ENCODE measurements around the gene RGS9.
A peak's percentile ranks its signal among the peaks of the same experiment; 100 is the strongest.

Gene RGS9

GRCh38 chr17:65139101-65139764 is 2.1 kb downstream of the RGS9 start:
- H3K4me3 ChIP-seq (ENCODE audit: control insufficient read depth in 1 of 7, extremely low read depth in 1 of 7, insufficient read depth in 4 of 7, low read depth in 2 of 7, low read length in 6 of 7): no peak overlapping the region
- H3K4me1 ChIP-seq (ENCODE audit: control extremely low read depth in 1 of 4, control insufficient read depth in 4 of 4, insufficient read depth in 4 of 4, low read length in 3 of 4): peaks cover 0 to 14% (median 10%) of the 10 kb centered on the region in 4 experiments
- POLR2A ChIA-PET: no interaction called here
- no peaks in the 10 kb centered on the region for H3K36me3 ChIP-seq (ENCODE audit: control insufficient read depth in 4 of 4, insufficient read depth in 4 of 4, low read length in 3 of 4)
- CTCF ChIA-PET: interaction anchor here (1.0 to 3.9 kb wide), 9 partner anchors 10 to 59 kb away, joined by 3 to 26 read pairs (median 4); no protein-coding TSS in a partner anchor
- WGBS (ENCODE audit: insufficient coverage): 23% methylated on average over 6 of the region's 7 CpGs
- peaks cover 0 to 21% (median 14%) of the 10 kb centered on the region in 5 experiments for H3K27me3 ChIP-seq (replicated peaks in 2 of 5; ENCODE audit: control insufficient read depth in 4 of 5, insufficient read depth in 5 of 5, low read length in 4 of 5)
- DNase-seq: no peak
- H3K9me3 ChIP-seq (ENCODE audit: control extremely low read depth in 1 of 5, control insufficient read depth in 4 of 5, insufficient read depth in 2 of 5, low read depth in 1 of 5, low read length in 4 of 5): no peaks in the 10 kb centered on the region
- H3K27ac ChIP-seq (ENCODE audit: insufficient read depth in 1 of 2, low read depth in 1 of 2, low read length in 2 of 2, poor library complexity in 1 of 2, severe bottlenecking in 2 of 2): no peak overlapping the region

- 100% methylated on average over 1 of the region's 2 CpGs for WGBS (ENCODE audit: insufficient coverage)
- H3K36me3 ChIP-seq (ENCODE audit: control insufficient read depth in 4 of 4, insufficient read depth in 4 of 4, low read length in 3 of 4): no peaks in the 10 kb centered on the region
- no peak for DNase-seq
- CTCF ChIA-PET: interaction anchor here (1.0 to 3.9 kb wide), 3 partner anchors 10 to 31 kb away, joined by 3 to 26 read pairs (median 4); no protein-coding TSS in a partner anchor
- no peak overlapping the region for H3K4me3 ChIP-seq (ENCODE audit: control insufficient read depth in 1 of 7, extremely low read depth in 1 of 7, insufficient read depth in 4 of 7, low read depth in 2 of 7, low read length in 6 of 7)
- H3K9me3 ChIP-seq (ENCODE audit: control extremely low read depth in 1 of 5, control insufficient read depth in 4 of 5, insufficient read depth in 2 of 5, low read depth in 1 of 5, low read length in 4 of 5): no peaks in the 10 kb centered on the region
- H3K27me3 ChIP-seq (replicated peaks in 2 of 5; ENCODE audit: control insufficient read depth in 4 of 5, insufficient read depth in 5 of 5, low read length in 4 of 5): peaks cover 0 to 20% (median 18%) of the 10 kb centered on the region in 5 experiments
- POLR2A ChIA-PET: interaction anchor here (0.6 to 0.7 kb wide), 2 partner anchors 113 to 223 kb away, joined by 5 read pairs; partner anchors contain the start of gene LRRC37A3
- H3K27ac ChIP-seq (ENCODE audit: insufficient read depth in 1 of 2, low read depth in 1 of 2, low read length in 2 of 2, poor library complexity in 1 of 2, severe bottlenecking in 2 of 2): no peak overlapping the region
- peaks cover 0 to 11% (median 5%) of the 10 kb centered on the region in 4 experiments for H3K4me1 ChIP-seq (ENCODE audit: control extremely low read depth in 1 of 4, control insufficient read depth in 4 of 4, insufficient read depth in 4 of 4, low read length in 3 of 4)
Measured at GRCh38 chr17:65142247-65142646, 5.1 kb downstream of the RGS9 start.

GRCh38 chr17:65143889-65144604 is 6.9 kb downstream of the RGS9 start:
- Histone ChIP-seq H3K36me3 (ENCODE audit: control insufficient read depth in 4 of 4, insufficient read depth in 4 of 4, low read length in 3 of 4) (no peaks in the 10 kb centered on the region), H3K27ac (ENCODE audit: insufficient read depth in 1 of 2, low read depth in 1 of 2, low read length in 2 of 2, poor library complexity in 1 of 2, severe bottlenecking in 2 of 2) (no peak overlapping the region), H3K4me1 (ENCODE audit: control extremely low read depth in 1 of 4, control insufficient read depth in 4 of 4, insufficient read depth in 4 of 4, low read length in 3 of 4) (peaks cover 0 to 6% (median 3%) of the 10 kb centered on the region in 4 experiments), H3K9me3 (ENCODE audit: control extremely low read depth in 1 of 5, control insufficient read depth in 4 of 5, insufficient read depth in 2 of 5, low read depth in 1 of 5, low read length in 4 of 5) (no peaks in the 10 kb centered on the region), H3K27me3 (replicated peaks in 2 of 5; ENCODE audit: control insufficient read depth in 4 of 5, insufficient read depth in 5 of 5, low read length in 4 of 5) (peaks cover 0 to 10% (median 6%) of the 10 kb centered on the region in 5 experiments), H3K4me3 (ENCODE audit: control insufficient read depth in 1 of 7, extremely low read depth in 1 of 7, insufficient read depth in 4 of 7, low read depth in 2 of 7, low read length in 6 of 7) (no peak overlapping the region)
- no peak for DNase-seq
- POLR2A ChIA-PET: no interaction called here
- CTCF ChIA-PET: interaction anchor here (1.2 to 1.7 kb wide), 4 partner anchors 8 to 35 kb away, joined by 3 to 6 read pairs (median 4); no protein-coding TSS in a partner anchor
- 88% methylated on average over 21 of the region's 21 CpGs for WGBS (ENCODE audit: insufficient coverage)

- CTCF ChIA-PET: interaction anchor here (0.6 kb wide), 1 partner anchor 46 kb away, joined by 3 read pairs; no protein-coding TSS in a partner anchor
- POLR2A ChIA-PET: no interaction called here
- 80% methylated on average over 3 of the region's 11 CpGs for WGBS (ENCODE audit: insufficient coverage)
Measured at GRCh38 chr17:65145743-65146142, 8.6 kb downstream of the RGS9 start.

GRCh38 chr17:65147955-65148354 is 10.8 kb downstream of the RGS9 start:
- H3K4me3 ChIP-seq (ENCODE audit: control insufficient read depth in 1 of 7, extremely low read depth in 1 of 7, insufficient read depth in 4 of 7, low read depth in 2 of 7, low read length in 6 of 7): no peak overlapping the region
- 90% methylated on average over 4 of the region's 4 CpGs for WGBS (ENCODE audit: insufficient coverage)
- no peak overlapping the region for H3K27ac ChIP-seq (ENCODE audit: insufficient read depth in 1 of 2, low read depth in 1 of 2, low read length in 2 of 2, poor library complexity in 1 of 2, severe bottlenecking in 2 of 2)
- H3K27me3 ChIP-seq (replicated peaks in 2 of 5; ENCODE audit: control insufficient read depth in 4 of 5, insufficient read depth in 5 of 5, low read length in 4 of 5): peaks cover 0 to 6% (median 5%) of the 10 kb centered on the region in 5 experiments
- POLR2A ChIA-PET: no interaction called here
- no peak for DNase-seq
- H3K36me3 ChIP-seq (ENCODE audit: control insufficient read depth in 4 of 4, insufficient read depth in 4 of 4, low read length in 3 of 4): no peaks in the 10 kb centered on the region
- CTCF ChIA-PET: interaction anchor here (1.4 kb wide), 1 partner anchor 11 kb away, joined by 8 read pairs; the partner anchor contains the start of gene RGS9
- H3K4me1 ChIP-seq (ENCODE audit: control extremely low read depth in 1 of 4, control insufficient read depth in 4 of 4, insufficient read depth in 4 of 4, low read length in 3 of 4): no peaks in the 10 kb centered on the region
- H3K9me3 ChIP-seq (ENCODE audit: control extremely low read depth in 1 of 5, control insufficient read depth in 4 of 5, insufficient read depth in 2 of 5, low read depth in 1 of 5, low read length in 4 of 5): no peaks in the 10 kb centered on the region

More at GRCh38 chr17:65145743-65146142, 8.6 kb downstream of the RGS9 start:
- Histone ChIP-seq H3K4me3 (ENCODE audit: control insufficient read depth in 1 of 7, extremely low read depth in 1 of 7, insufficient read depth in 4 of 7, low read depth in 2 of 7, low read length in 6 of 7) (no peak overlapping the region), H3K27ac (ENCODE audit: insufficient read depth in 1 of 2, low read depth in 1 of 2, low read length in 2 of 2, poor library complexity in 1 of 2, severe bottlenecking in 2 of 2) (no peak overlapping the region), H3K27me3 (replicated peaks in 2 of 5; ENCODE audit: control insufficient read depth in 4 of 5, insufficient read depth in 5 of 5, low read length in 4 of 5) (peaks cover 0 to 6% (median 0%) of the 10 kb centered on the region in 5 experiments), H3K4me1 (ENCODE audit: control extremely low read depth in 1 of 4, control insufficient read depth in 4 of 4, insufficient read depth in 4 of 4, low read length in 3 of 4) (no peaks in the 10 kb centered on the region), H3K36me3 (ENCODE audit: control insufficient read depth in 4 of 4, insufficient read depth in 4 of 4, low read length in 3 of 4) (no peaks in the 10 kb centered on the region), H3K9me3 (ENCODE audit: control extremely low read depth in 1 of 5, control insufficient read depth in 4 of 5, insufficient read depth in 2 of 5, low read depth in 1 of 5, low read length in 4 of 5) (no peaks in the 10 kb centered on the region)
- DNase-seq: no peak

- peak overlapping the region in 1 of 7 experiments; percentile 12 for H3K4me3 ChIP-seq (ENCODE audit: control insufficient read depth in 1 of 7, extremely low read depth in 1 of 7, insufficient read depth in 4 of 7, low read depth in 2 of 7, low read length in 6 of 7)
- no peak overlapping the region for H3K27ac ChIP-seq (ENCODE audit: insufficient read depth in 1 of 2, low read depth in 1 of 2, low read length in 2 of 2, poor library complexity in 1 of 2, severe bottlenecking in 2 of 2)
- H3K4me1 ChIP-seq (ENCODE audit: control extremely low read depth in 1 of 4, control insufficient read depth in 4 of 4, insufficient read depth in 4 of 4, low read length in 3 of 4): peaks cover 6 to 24% (median 19%) of the 10 kb centered on the region in 4 experiments
- H3K27me3 ChIP-seq (replicated peaks in 2 of 5; ENCODE audit: control insufficient read depth in 4 of 5, insufficient read depth in 5 of 5, low read length in 4 of 5): peaks cover 0 to 5% (median 0%) of the 10 kb centered on the region in 5 experiments
- ChIA-PET CTCF (interaction anchor here (0.7 to 2.5 kb wide), 13 partner anchors 9 to 60 kb away, joined by 3 to 21 read pairs (median 4); partner anchors contain the start of gene RGS9), POLR2A (interaction anchor here (1.0 to 1.2 kb wide), 3 partner anchors 9 to 43 kb away, joined by 3 to 8 read pairs (median 3); no protein-coding TSS in a partner anchor)
- peak; percentile 87 to 98 (median 95) for DNase-seq
- H3K36me3 ChIP-seq (ENCODE audit: control insufficient read depth in 4 of 4, insufficient read depth in 4 of 4, low read length in 3 of 4): no peaks in the 10 kb centered on the region
- no peaks in the 10 kb centered on the region for H3K9me3 ChIP-seq (ENCODE audit: control extremely low read depth in 1 of 5, control insufficient read depth in 4 of 5, insufficient read depth in 2 of 5, low read depth in 1 of 5, low read length in 4 of 5)
- 2% methylated on average over 4 of the region's 4 CpGs for WGBS (ENCODE audit: insufficient coverage)
Measured at GRCh38 chr17:65154770-65155589, 17.8 kb downstream of the RGS9 start.
